Peyer's patch (tissue), 4 donors: ENCODE data around the gene POLR3GL.

Experiments
- CTCF ChIP-seq, 6 experiments: fragments of 450-650 bp in 4 of 6; fragments of 200-600 bp in 2 of 6; sonication (generic) in 1 of 6; IDR thresholded peaks; one replicate each; pipeline ENCODE4 v1.5.1; 2017 to 2019; ENCODE audit warnings: antibody characterized with exemption in 6 of 6, mild to moderate bottlenecking in 3 of 6, moderate library complexity in 1 of 6
- POLR2A ChIP-seq, 2 donors: fragments of 450-650 bp; IDR thresholded peaks; one replicate each; pipeline ENCODE4 v1.5.1; 2017; ENCODE audit warnings: antibody characterized with exemption in 2 of 2, mild to moderate bottlenecking in 2 of 2, moderate library complexity in 2 of 2

GRCh38 chr1:146021050-146021445 is 56.6 kb downstream of the POLR3GL start:
- TF ChIP-seq CTCF (IDR thresholded peaks at IDR 0.05) (no peak), POLR2A (IDR thresholded peaks at IDR 0.05) (no peak)
